Fibroblast of upper back skin (primary cell): ENCODE data around the gene ARRB2.

Experiments
- DNase-seq: peaks from one replicate; pipeline ENCODE4 v3.0.0-alpha.2; 2013

The ARRB2 gene

GRCh38 chr17:4734857-4735475 is 24.5 kb downstream of the ARRB2 start:
- no peak for DNase-seq

- no peak for DNase-seq
Observed at GRCh38 chr17:4735876-4736651, 25.6 kb downstream of the ARRB2 start.

- DNase-seq = no peak
Observed at GRCh38 chr17:4738136-4739121, 28.0 kb downstream of the ARRB2 start.

- DNase-seq = no peak
Observed at GRCh38 chr17:4739122-4740024, 28.9 kb downstream of the ARRB2 start, which contains the start of the genes CXCL16 and ZMYND15. CXCL16 (minus strand) TSS chr17:4739928; CDS start chr17:4739339, 589 bp downstream. ZMYND15 (plus strand) TSS chr17:4739833; CDS start chr17:4740549, 716 bp downstream.

- DNase-seq = no peak
Observed at GRCh38 chr17:4740025-4740351, 29.6 kb downstream of the ARRB2 start.

- DNase-seq = no peak
Observed at GRCh38 chr17:4740584-4740983, 30.2 kb downstream of the ARRB2 start.

GRCh38 chr17:4741544-4741943 is 31.1 kb downstream of the ARRB2 start:
- no peak for DNase-seq

GRCh38 chr17:4742133-4742532 is 31.7 kb downstream of the ARRB2 start:
- DNase-seq = no peak

- DNase-seq = no peak
Observed at GRCh38 chr17:4742629-4743028, 32.2 kb downstream of the ARRB2 start.

GRCh38 chr17:4743216-4743615 is 32.8 kb downstream of the ARRB2 start:
- DNase-seq = no peak

- DNase-seq = no peak
Observed at GRCh38 chr17:4743898-4744297, 33.5 kb downstream of the ARRB2 start.

- no peak for DNase-seq
Observed at GRCh38 chr17:4744999-4745969, 34.9 kb downstream of the ARRB2 start.

GRCh38 chr17:4747847-4748246 is 37.4 kb downstream of the ARRB2 start:
- no peak for DNase-seq

- DNase-seq = no peak
Observed at GRCh38 chr17:4748686-4749085, 38.3 kb downstream of the ARRB2 start.

GRCh38 chr17:4750606-4751005 is 40.2 kb downstream of the ARRB2 start:
- DNase-seq = no peak

- DNase-seq = no peak
Observed at GRCh38 chr17:4751932-4752331, 41.5 kb downstream of the ARRB2 start.

- DNase-seq = no peak
Observed at GRCh38 chr17:4753392-4753791, 43.0 kb downstream of the ARRB2 start.

GRCh38 chr17:4759776-4760236 is 49.4 kb downstream of the ARRB2 start:
- DNase-seq = no peak

- DNase-seq = no peak
Observed at GRCh38 chr17:4764595-4764994, 54.2 kb downstream of the ARRB2 start.

- no peak for DNase-seq
Observed at GRCh38 chr17:4766201-4766600, 55.8 kb downstream of the ARRB2 start.

GRCh38 chr17:4766723-4767122 is 56.3 kb downstream of the ARRB2 start:
- no peak for DNase-seq
